Activated naive CD8-positive, alpha-beta T cell treated with anti-CD3 and anti-CD28 coated beads, Interleukin-2, amount 50 U/mL, for 16 hours (primary cell): Measurements from ENCODE around the gene SLC38A1.
"Not testable (repeated sequence)": the region's sequence is repeated elsewhere in the genome, so short reads cannot be mapped to it uniquely, and the experiment has no call there.

ENCODE experiments used
- DNase-seq: peaks from one replicate; pipeline ENCODE4 v3.0.0-alpha.2; 2020; ENCODE audit warnings: low read depth, low spot score

SLC38A1 gene

GRCh38 chr12:46208370-46208769 is 60.5 kb downstream of the SLC38A1 start:
- DNase-seq = no peak

DNA sequence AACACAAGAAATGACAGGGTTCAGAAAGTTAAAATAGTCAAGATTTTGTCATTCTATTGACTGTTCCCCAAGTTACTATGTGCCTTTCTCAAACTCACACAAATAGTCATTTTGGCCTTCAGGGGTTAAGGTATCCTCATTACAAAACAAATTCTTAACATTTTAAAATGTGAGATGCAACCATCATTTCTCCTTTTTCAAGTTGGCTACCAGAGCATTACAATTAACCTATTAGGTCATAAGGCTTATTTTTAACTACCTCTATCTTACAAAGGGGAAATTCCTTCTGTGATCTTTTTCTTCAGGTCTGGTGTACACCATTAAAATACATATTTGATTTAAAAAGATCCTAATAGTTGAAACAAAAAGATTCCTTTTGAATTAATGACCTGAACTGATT is 61.2 kb downstream of the SLC38A1 start:
- no peak for DNase-seq

DNA sequence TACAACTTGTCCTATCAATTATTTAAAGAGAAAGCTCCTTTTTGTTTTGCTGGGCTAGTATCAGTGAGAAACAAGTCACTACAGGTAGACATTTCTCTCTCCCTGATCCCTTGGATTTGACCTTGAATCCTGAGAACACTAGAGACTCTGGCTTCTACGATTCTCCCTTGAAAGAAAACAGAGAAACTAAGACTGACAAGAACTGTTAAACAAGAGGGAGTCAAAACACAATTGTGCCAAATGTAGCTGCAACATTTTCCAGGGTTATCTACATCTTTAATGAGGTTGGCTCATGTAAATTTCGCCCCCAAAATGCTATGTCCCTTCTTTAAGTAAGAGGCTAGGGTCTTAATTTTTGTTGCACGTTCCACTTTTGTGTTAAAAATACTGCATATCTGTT is 62.4 kb downstream of the SLC38A1 start:
- DNase-seq = no peak

DNA sequence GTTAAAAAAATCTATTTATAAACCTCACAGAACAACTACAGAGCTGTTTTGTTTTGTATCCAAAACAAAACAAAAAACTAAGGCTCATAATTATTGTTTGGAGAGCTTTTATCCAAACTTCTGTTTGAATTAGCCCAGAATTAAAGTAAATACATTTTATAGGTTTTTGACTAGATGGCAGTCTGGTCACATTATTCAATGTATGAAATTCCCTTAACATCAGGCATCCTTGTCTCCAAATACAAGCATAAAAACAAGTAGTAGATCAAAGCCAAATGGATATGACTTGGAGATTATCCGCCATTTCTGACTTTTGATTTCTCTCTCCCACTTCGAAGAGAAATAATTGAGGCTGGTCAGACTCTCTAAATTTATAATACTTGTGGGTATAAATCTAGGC is 63.5 kb downstream of the SLC38A1 start:
- no peak for DNase-seq

DNA sequence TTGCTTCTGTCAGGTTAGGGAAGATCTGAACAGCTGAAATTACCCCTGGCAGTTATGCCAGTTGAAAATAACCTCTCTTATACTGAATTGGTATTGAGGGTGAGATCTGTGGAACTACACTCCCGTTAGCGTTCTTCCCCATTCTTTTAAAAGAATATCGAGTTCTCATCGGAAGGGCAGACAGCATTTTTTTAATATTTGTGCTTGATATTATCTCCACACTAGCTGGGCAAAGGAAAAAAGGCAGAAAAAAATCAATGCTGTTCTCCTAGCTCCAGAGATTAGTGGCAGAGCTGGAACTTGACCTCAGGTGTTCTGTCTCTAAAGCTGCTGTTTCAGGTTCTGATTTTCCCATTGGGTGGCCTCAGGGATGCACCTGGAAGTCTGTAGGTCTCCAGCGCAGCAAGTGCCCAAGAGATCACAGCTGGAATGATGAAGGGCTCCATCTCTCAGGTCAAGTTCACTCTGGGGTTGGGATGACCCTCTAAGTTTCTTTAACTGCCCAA is 67.5 kb downstream of the SLC38A1 start:
- no peak for DNase-seq

- no peak for DNase-seq
Measured at GRCh38 chr12:46200551-46200950, 68.3 kb downstream of the SLC38A1 start.

GRCh38 chr12:46198913-46199312 is 69.9 kb downstream of the SLC38A1 start:
- DNase-seq = no peak

GRCh38 chr12:46197883-46198282 is 71.0 kb downstream of the SLC38A1 start:
- no peak for DNase-seq

DNA sequence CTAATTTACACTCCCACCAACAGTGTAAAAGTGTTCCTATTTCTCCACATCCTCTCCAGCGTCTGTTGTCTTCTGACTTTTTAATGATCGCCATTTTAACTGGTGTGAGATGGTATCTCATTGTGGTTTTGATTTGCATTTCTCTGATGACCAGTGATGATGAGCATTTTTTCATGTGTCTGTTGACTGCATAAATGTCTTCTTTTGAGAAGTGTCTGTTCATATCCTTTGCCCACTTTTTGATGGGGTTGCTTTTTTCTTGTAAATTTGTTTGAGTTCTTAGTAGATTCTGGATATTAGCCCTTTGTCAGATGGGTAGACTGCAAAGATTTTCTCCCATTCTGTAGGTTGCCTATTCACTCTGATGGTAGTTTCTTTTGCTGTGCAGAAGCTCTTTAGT is 78.3 kb downstream of the SLC38A1 start:
- not testable (repeated sequence) for DNase-seq

GRCh38 chr12:46188170-46188569 is 80.7 kb downstream of the SLC38A1 start:
- DNase-seq = no peak

DNA sequence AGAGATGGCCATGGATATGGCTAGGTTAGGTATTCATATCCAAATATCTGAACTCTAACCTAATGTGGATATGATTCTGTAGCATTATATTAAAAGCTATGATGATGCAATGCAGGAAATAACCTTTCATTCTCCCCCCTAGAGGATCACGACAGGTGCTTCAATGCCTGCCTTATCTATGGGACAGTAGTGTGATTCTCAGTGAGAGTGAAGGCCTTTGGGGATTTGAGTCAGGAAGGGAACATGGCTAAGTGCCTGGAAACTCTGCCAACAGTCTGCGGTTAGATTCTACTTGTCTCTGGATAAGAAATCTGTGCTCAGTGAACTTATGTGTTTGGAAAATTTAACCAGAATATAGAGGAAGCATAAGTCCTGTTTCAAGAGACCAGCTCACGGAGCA is 81.8 kb downstream of the SLC38A1 start:
- no peak for DNase-seq

DNA sequence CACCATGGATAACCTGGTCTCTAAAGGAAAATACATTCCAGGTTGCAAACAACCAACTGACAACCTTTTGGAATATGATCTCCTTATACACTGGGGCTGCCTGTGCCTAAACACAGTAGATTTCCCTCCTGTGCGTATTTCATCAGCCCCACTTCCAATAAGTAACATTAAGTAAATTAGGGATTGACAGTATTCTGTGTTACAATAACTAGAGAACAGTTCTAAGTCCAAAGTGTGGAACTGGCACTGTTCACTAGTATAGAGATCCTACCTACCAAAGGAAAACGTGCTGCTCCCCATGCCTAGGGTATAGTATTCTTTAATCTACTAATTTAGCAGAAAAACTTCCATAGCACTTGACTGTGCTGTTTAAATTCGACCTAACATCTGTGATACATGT is 82.8 kb downstream of the SLC38A1 start:
- DNase-seq = no peak

DNA sequence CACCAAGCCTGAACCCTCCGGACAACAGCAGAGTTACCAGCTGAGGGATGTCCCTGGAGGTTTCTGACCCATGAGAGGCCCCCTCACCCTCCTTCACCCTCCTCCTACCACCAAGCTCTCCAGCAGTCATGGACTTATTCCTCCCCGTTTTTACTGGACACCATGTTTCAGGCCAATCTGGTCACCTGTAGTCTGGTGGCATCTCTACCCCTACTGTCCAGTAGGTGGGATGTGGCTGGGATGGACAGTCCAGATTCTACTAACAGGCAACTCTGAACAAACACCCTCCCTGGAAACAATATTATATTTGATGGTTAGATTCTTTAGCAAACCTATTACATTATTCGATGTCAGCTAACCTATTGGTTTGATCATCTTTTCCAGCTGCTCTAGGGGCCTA is 83.2 kb downstream of the SLC38A1 start:
- DNase-seq = no peak

DNA sequence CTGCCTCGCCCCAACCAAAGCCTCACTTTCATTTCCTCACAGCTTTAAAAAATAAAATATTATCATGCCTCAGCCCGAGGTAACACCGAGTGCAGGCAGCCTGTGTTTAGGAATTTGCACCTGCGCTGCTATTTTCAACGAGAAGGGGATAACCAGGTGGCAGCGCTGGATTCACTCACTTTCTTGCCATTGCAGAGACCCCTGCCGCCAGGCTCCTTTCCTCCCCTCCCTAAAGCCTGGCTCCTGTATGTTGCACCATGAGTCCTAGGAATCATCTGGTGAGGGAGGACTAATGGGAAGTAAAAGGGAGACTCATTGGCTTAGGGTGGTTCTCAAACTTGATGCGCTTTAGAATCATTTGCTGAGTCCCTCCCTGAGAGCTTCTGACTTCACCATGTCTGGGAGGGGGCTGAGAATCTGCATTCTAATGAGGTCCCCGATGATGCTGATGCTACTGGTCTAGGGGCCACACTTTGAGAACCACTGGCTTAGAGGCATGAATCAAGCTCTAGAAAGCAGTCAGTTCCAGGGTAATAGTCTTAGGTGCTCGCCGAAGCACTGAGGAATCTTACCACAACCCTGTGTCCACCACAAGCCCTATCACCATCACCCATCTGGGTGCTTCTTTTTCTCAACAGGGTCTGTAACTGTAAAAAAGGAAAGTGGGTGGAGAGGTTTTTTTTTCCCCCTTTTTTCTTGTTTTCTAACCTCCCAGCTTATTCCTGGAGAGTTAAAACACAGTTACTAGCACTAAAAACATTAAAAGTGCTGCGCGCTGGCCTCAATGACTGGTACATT is 83.8 kb downstream of the SLC38A1 start:
- no peak for DNase-seq

- no peak for DNase-seq
Measured at GRCh38 chr12:46183112-46183511, 85.7 kb downstream of the SLC38A1 start.

GRCh38 chr12:46181465-46181864 is 87.4 kb downstream of the SLC38A1 start:
- DNase-seq = no peak

- no peak for DNase-seq
Measured at GRCh38 chr12:46179693-46180452, 89.0 kb downstream of the SLC38A1 start.

DNA sequence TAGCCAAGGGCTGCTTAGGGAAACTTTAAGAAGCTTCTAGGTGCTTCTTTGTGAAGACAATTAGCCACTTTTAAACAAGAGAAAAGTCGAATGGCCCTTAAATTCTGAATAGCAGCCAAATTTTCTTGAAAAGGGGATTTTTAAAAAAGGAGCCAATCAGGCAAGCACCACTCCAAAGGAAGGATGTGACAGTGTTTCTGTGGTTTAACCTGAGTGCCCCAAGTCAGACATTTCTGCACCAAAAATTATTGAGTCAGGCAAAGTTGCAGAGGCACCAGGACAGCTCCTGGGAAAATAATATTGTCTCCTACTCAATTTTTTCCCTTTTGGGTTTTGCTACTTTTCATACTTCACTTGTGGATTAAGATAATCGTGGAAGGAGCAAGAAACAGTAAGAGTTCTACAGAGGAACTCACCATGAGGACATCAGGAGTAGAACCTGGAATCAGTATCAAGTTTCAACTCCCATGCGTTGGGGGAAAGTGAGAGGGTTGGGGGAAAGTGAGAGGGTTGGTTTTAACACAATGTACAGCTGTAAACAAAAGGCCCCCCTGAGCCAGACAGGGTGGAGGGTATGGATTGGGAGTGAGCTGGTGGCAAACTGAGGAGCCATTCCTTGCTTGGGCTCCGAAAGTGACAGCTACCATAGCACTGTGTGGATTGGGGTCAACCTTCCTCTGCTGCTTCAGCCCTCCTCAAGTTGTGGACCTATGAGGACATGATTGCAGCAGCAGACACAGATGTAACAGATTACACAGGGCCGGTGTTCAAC is 90.8 kb downstream of the SLC38A1 start:
- DNase-seq = no peak

DNA sequence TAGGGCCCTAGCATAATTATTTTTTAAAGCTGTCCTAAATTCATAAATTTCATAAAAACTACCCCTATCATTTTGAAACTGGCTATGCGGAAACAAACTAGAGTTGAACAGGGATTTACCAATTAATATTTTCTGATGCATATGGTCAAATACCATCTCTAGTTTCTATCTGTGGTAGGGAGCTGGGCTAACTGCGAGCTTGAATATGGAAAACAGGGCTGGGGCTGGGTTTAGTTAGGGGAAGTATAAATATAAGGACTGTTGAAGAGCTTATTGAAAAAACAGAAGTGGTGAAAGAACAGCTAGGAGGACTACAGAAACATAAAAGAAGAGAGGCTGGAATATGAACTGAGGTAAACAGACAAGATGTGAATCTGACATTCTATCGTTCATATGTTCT is 91.8 kb downstream of the SLC38A1 start:
- no peak for DNase-seq

DNA sequence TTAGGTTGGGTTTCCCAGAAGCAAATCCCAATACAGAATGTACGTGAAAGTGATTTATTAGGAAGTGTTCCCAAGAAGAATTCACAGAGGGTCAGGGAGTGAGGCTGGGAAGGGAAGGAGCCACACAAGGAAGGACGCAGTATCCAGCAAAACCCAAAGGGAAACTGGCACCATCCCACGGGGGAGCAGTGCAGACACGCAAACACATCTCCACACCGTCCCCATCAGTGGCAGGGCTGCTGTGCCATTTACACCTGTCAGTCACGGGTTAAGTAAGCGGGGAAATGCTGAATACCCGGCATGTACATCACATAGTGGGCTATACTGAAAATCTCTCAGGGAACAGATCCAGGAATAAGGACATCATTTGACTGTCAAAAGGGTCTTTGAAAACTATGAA is 93.9 kb downstream of the SLC38A1 start:
- DNase-seq = no peak

- DNase-seq = no peak
Measured at GRCh38 chr12:46174061-46174662, 94.7 kb downstream of the SLC38A1 start.

- DNase-seq = no peak
Measured at GRCh38 chr12:46168426-46168825, 100.4 kb downstream of the SLC38A1 start.
